ENCODE results near the gene CES2. TPM values are rescaled to one million over a fixed set of nuclear protein-coding genes. Genes with fewer than 3 reads are reported as not detected.
"Not testable (repeated sequence)": the region's sequence is repeated elsewhere in the genome, so short reads cannot be mapped to it uniquely, and the experiment has no call there.

The CES2 gene
- polyA plus RNA-seq (2013, experiment 1 of 2; ENCODE audit: insufficient read length) = 18.2 TPM
- polyA plus RNA-seq (2013, experiment 2 of 2; ENCODE audit: insufficient read length) = 13.1 TPM

- no peak for DNase-seq
These were observed at the start of gene CES2 for GRCh38 chr16:66935314-66936011. Gene CES2 (plus strand): TSS chr16:66935516. CDS start chr16:66935636, 120 bp downstream.

- no peak for DNase-seq
These were observed 49.0 kb upstream of the CES2 start for GRCh38 chr16:66886321-66886720.

GRCh38 chr16:66886914-66887313, 48.4 kb upstream of the CES2 start:
- no peak for DNase-seq

GRCh38 chr16:66888647-66889615, 46.4 kb upstream of the CES2 start:
- DNase-seq = no peak

- DNase-seq = no peak
These were observed 45.7 kb upstream of the CES2 start for GRCh38 chr16:66889622-66890021.

GRCh38 chr16:66890799-66891198, 44.5 kb upstream of the CES2 start:
- DNase-seq = no peak

- no peak for DNase-seq
These were observed 44.0 kb upstream of the CES2 start for GRCh38 chr16:66891360-66891759.

GRCh38 chr16:66891797-66892196, 43.5 kb upstream of the CES2 start:
- no peak for DNase-seq

- no peak for DNase-seq
These were observed 41.3 kb upstream of the CES2 start for GRCh38 chr16:66894055-66894454.

- DNase-seq = peak; percentile 66
These were observed 40.2 kb upstream of the CES2 start for GRCh38 chr16:66894948-66895688.

- no peak for DNase-seq
These were observed 39.7 kb upstream of the CES2 start for GRCh38 chr16:66895689-66895979.

- no peak for DNase-seq
These were observed 39.3 kb upstream of the CES2 start for GRCh38 chr16:66895999-66896398.

GRCh38 chr16:66896682-66897081, 38.6 kb upstream of the CES2 start:
- DNase-seq = not testable (repeated sequence)

GRCh38 chr16:66898207-66898606, 37.1 kb upstream of the CES2 start:
- peak; percentile 45 for DNase-seq

GRCh38 chr16:66898933-66899309, 36.4 kb upstream of the CES2 start:
- DNase-seq = no peak

- DNase-seq = no peak
These were observed 35.9 kb upstream of the CES2 start for GRCh38 chr16:66899310-66899944.

- peak; percentile 66 for DNase-seq
These were observed 35.2 kb upstream of the CES2 start for GRCh38 chr16:66899945-66900710.

GRCh38 chr16:66900721-66901441, 34.4 kb upstream of the CES2 start:
- DNase-seq = no peak

- DNase-seq = no peak
These were observed 33.7 kb upstream of the CES2 start for GRCh38 chr16:66901626-66902025.

GRCh38 chr16:66902648-66903543, 32.4 kb upstream of the CES2 start:
- no peak for DNase-seq

Measured in fibroblast of skin of back (primary cell).